Inferior parietal cortex (tissue), 1 donor: ENCODE data around the gene HAUS7.

Experiments
- DNase-seq: peaks from one replicate; pipeline ENCODE4 v3.0.0-alpha.2; 2016; ENCODE audit errors: extremely low spot score

The HAUS7 gene

GRCh38 chrX:153499341-153499740, 29.0 kb upstream of the HAUS7 start:
- DNase-seq = no peak

- no peak for DNase-seq
Measured at GRCh38 chrX:153498453-153498852, 28.1 kb upstream of the HAUS7 start.

GRCh38 chrX:153496590-153496959, 26.2 kb upstream of the HAUS7 start:
- no peak for DNase-seq

GRCh38 chrX:153495903-153496589, 25.7 kb upstream of the HAUS7 start:
- no peak for DNase-seq

- DNase-seq = no peak
Measured at GRCh38 chrX:153495362-153495751, 25.0 kb upstream of the HAUS7 start.

- no peak for DNase-seq
Measured at GRCh38 chrX:153494541-153495361, 24.4 kb upstream of the HAUS7 start, which contains the start of gene BGN. TSS of gene BGN (plus strand) at chrX:153494980. CDS start at chrX:153504632, 9,652 bp downstream.

GRCh38 chrX:153494061-153494460, 23.7 kb upstream of the HAUS7 start:
- no peak for DNase-seq

- DNase-seq = no peak
Measured at GRCh38 chrX:153493085-153493484, 22.7 kb upstream of the HAUS7 start.

GRCh38 chrX:153492543-153492942, 22.2 kb upstream of the HAUS7 start:
- no peak for DNase-seq

GRCh38 chrX:153491918-153492317, 21.5 kb upstream of the HAUS7 start:
- DNase-seq = no peak

- no peak for DNase-seq
Measured at GRCh38 chrX:153491351-153491914, 21.1 kb upstream of the HAUS7 start.

GRCh38 chrX:153490217-153490930, 20.0 kb upstream of the HAUS7 start:
- DNase-seq = no peak

- no peak for DNase-seq
Measured at GRCh38 chrX:153488231-153488914, 18.0 kb upstream of the HAUS7 start.

GRCh38 chrX:153487590-153488071, 17.3 kb upstream of the HAUS7 start:
- DNase-seq = no peak

GRCh38 chrX:153486171-153486570, 15.8 kb upstream of the HAUS7 start:
- no peak for DNase-seq

GRCh38 chrX:153485396-153486080, 15.2 kb upstream of the HAUS7 start:
- no peak for DNase-seq

GRCh38 chrX:153482376-153483015, 12.1 kb upstream of the HAUS7 start:
- no peak for DNase-seq

- DNase-seq = no peak
Measured at GRCh38 chrX:153481043-153481442, 10.7 kb upstream of the HAUS7 start.

- no peak for DNase-seq
Measured at GRCh38 chrX:153478746-153479145, 8.4 kb upstream of the HAUS7 start.

- no peak for DNase-seq
Measured at GRCh38 chrX:153477901-153478300, 7.5 kb upstream of the HAUS7 start.
